ENCODE measurements around the gene ERG.

DNA sequence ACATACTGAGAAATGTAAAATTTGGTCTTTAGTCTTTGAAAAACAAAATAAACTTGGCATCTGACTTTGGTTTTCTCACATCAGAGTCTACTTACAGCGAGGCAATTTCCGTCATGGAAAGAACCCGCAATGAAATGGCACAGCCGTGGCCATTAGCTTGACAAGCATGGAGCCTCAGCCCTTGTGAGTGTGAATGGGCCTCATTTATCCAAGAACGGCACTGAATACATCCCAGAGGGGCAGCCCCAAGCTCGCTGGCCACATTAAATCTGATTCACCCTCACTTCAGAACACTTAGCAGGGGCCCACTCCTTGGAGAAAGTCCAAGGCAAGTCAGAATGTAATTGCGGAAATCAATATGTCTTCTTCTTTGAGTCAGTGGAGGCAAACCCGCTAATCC is 64.8 kb downstream of the ERG start:
- TF ChIP-seq POLR2A (IDR thresholded peaks at IDR 0.05; ENCODE audit: low read depth, low read length) (no peak), POLR2AphosphoS5 (IDR thresholded peaks at IDR 0.05; ENCODE audit: low read depth, low read length) (no peak), TAF1 (IDR thresholded peaks at IDR 0.05; ENCODE audit: low read depth, low read length) (no peak), POU2F2 (IDR thresholded peaks at IDR 0.05; ENCODE audit: low read depth, low read length) (no peak), SPI1 (IDR thresholded peaks at IDR 0.05; ENCODE audit: low read depth, low read length) (no peak)
